SIG-M5 treated with dmso at 0.1 percent for 504 hours (cell line): ENCODE data around the gene MDM4.
A peak's percentile ranks its signal among the peaks of the same experiment; 100 is the strongest.
"Not testable (repeated sequence)": the region's sequence is repeated elsewhere in the genome, so short reads cannot be mapped to it uniquely, and the experiment has no call there.

ENCODE experiments used
- DNase-seq: peaks from one replicate; lab custom pipeline; 2025; ENCODE audit not compliant: unreplicated experiment; lab: John Stamatoyannopoulos, UW

MDM4 gene

GRCh38 chr1:204513117-204513716, 3.0 kb upstream of the MDM4 start:
- DNase-seq = peak; percentile 99

- peak; percentile 31 for DNase-seq
These were observed 1.4 kb upstream of the MDM4 start for GRCh38 chr1:204514828-204515227.

GRCh38 chr1:204517382-204517781, 1.2 kb downstream of the MDM4 start:
- not testable (repeated sequence) for DNase-seq

GRCh38 chr1:204520834-204521709, 4.9 kb downstream of the MDM4 start:
- DNase-seq = peak; percentile 60

- peak; percentile 46 for DNase-seq
These were observed 5.8 kb downstream of the MDM4 start for GRCh38 chr1:204521941-204522521.

GRCh38 chr1:204523605-204524215, 7.5 kb downstream of the MDM4 start:
- peak; percentile 43 for DNase-seq

GRCh38 chr1:204524986-204525385, 8.8 kb downstream of the MDM4 start:
- no peak for DNase-seq

- no peak for DNase-seq
These were observed 12.0 kb downstream of the MDM4 start for GRCh38 chr1:204528241-204528640.

- DNase-seq = no peak
These were observed 12.5 kb downstream of the MDM4 start for GRCh38 chr1:204528677-204529076.

GRCh38 chr1:204529371-204529895, 13.2 kb downstream of the MDM4 start:
- no peak for DNase-seq

GRCh38 chr1:204530932-204531331, 14.7 kb downstream of the MDM4 start:
- no peak for DNase-seq

- DNase-seq = no peak
These were observed 16.6 kb downstream of the MDM4 start for GRCh38 chr1:204532832-204533231.

- DNase-seq = no peak
These were observed 25.4 kb downstream of the MDM4 start for GRCh38 chr1:204541626-204542025.

GRCh38 chr1:204544321-204544720, 28.1 kb downstream of the MDM4 start:
- DNase-seq = no peak

GRCh38 chr1:204545202-204545601, 29.0 kb downstream of the MDM4 start:
- DNase-seq = no peak

- no peak for DNase-seq
These were observed 29.7 kb downstream of the MDM4 start for GRCh38 chr1:204545881-204546280.

- DNase-seq = no peak
These were observed 32.1 kb downstream of the MDM4 start for GRCh38 chr1:204548265-204548664.

- DNase-seq = no peak
These were observed 33.1 kb downstream of the MDM4 start for GRCh38 chr1:204549313-204549712.

- DNase-seq = no peak
These were observed 34.7 kb downstream of the MDM4 start for GRCh38 chr1:204550926-204551325.

GRCh38 chr1:204556458-204557052, 40.3 kb downstream of the MDM4 start:
- no peak for DNase-seq

- DNase-seq = no peak
These were observed 42.3 kb downstream of the MDM4 start for GRCh38 chr1:204558467-204558866.
